Stromal cell of bone marrow (primary cell): ENCODE results near the gene EXOC6B.
A peak's percentile ranks its signal among the peaks of the same experiment; 100 is the strongest.
"Not testable (repeated sequence)": the region's sequence is repeated elsewhere in the genome, so short reads cannot be mapped to it uniquely, and the experiment has no call there.

Source experiments
- DNase-seq: peaks from one replicate; pipeline ENCODE4 v3.0.0-alpha.2; 2012; ENCODE audit warnings: low read depth

EXOC6B gene

DNA sequence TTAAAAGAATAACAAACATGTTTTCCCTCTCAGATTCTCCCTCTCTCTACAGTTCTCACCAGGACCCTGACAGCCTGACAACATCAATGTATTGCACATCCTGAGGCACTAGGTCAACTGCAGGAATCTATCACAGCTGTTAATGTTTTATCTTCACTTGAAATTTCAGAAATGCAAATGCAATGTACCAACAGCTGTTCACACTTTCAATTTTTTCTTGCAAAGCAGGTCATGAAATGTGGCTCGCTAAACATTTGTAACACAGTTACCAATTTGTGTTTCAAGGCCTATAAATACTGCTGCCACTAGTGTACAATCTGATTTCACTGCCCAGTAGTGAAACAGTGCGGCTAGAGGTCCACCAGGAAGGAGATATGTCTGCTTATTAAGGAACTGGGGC lies 147.8 kb downstream of the EXOC6B start:
- DNase-seq, result no peak

GRCh38 chr2:72676341-72677025 lies 149.3 kb downstream of the EXOC6B start:
- no peak for DNase-seq

- no peak for DNase-seq
Measured at GRCh38 chr2:72674982-72675915, 150.6 kb downstream of the EXOC6B start.

DNA sequence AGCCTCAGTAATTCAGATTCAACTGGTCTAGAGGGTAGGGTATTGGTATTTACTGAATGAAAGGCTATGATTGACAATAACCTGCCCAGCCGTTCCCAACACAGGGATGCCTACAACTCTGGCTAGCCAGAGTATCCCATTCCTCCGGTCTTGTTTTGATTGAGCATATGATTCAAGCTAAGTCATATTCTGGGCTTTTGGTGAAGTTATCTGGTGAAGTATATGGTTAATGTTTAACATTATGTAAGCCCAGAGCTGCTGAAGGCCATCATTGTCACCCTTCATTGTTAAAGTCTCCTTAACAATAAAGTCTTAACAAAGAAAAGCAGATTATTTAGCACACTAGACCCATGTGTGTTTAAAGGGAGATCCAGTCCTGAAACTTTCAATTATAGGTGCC lies 152.6 kb downstream of the EXOC6B start:
- no peak for DNase-seq

GRCh38 chr2:72669121-72669520 lies 156.7 kb downstream of the EXOC6B start:
- DNase-seq, result peak; percentile 84

- no peak for DNase-seq
Measured at GRCh38 chr2:72668647-72669046, 157.2 kb downstream of the EXOC6B start.

- DNase-seq, result no peak
Measured at GRCh38 chr2:72665448-72665847, 160.4 kb downstream of the EXOC6B start.

DNA sequence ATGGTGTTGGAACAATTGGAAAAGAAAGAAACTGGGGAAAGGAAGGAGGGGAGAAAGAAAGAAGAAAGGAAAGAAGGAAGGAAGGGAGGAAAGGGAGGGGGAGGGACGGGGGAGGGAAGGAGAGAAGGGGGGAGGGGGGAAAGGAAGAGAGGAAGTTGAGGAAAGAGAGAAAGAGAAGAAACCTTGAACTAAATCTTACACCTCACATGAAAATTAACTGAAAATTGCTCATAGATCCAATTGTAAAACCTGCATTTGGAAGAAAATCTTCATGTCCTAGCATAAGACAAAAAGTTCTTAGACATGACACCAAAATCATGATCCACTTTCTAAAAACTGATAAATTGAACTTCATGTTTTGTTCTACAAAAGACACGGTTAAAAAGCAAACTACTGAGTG lies 163.8 kb downstream of the EXOC6B start:
- DNase-seq, result no peak

- no peak for DNase-seq
Measured at GRCh38 chr2:72649810-72650209, 176.0 kb downstream of the EXOC6B start.

- not testable (repeated sequence) for DNase-seq
Measured at GRCh38 chr2:72641221-72641620, 184.6 kb downstream of the EXOC6B start.

DNA sequence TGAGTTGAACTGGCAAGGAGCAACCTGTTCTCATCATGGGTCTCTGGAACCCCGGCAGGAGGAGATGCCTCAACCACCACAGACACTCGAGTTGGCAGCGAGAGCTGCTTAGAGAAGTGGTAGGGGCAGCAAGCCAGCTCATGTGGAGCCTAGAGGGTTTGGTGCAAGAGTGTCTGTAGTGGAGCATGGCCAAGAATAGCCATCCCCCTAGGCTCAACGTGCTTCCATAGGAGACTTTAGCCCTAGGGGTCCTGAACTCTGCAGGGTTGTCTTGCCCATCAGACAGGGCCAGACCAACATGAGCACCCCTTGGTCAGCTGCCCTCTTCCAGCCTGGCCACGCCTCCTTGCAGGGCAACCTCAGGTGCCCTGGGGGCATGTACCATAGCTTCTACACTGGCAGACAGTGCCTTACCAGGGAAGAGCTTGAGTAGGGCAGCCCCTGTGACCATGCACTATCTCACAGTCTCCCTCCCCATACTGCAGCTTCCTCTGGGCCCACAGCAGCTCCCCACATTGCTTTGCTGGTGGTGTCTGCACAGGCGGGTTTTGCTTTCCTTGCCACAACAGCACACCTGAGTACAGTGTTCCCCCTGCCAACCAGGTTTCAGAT lies 187.1 kb downstream of the EXOC6B start:
- DNase-seq, result no peak

DNA sequence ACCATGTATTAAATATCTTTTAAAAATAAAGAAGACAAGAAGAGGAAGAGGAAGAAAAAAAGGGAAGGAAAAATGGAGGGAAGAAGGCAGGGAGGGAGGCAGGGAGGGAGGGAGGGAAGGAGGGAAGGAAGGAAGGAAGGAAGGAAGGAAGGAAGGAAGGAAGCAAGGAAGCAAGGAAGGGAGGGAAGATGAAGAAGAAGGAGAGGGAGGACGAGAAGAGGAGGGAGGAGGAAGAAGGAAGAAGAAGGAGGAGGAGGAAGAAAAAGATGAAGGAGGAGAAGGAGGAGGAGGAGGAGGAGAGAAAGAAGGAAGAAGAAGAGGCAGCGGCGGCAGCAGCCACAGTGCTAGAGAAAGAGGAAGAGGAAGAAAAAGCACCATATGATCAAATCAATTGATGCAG lies 189.6 kb downstream of the EXOC6B start:
- DNase-seq, result no peak

DNA sequence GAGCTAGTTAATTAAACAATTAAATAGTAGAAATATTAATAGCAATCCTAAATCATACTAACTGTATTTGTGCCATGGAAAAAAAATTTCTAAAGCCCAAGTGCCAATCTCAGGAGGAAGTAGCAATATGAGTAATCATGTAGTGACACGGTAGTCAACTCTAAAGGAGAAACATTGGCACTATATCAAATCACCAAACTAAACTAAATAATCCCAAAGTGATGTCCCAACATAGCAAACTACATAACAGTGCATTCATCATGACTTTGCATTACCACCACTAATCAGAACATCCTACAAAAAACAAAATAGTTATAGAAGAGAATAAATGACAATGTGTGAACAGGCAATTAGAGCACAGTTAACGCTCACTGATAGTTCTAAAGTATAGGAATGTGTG lies 195.1 kb downstream of the EXOC6B start:
- DNase-seq, result peak; percentile 46

DNA sequence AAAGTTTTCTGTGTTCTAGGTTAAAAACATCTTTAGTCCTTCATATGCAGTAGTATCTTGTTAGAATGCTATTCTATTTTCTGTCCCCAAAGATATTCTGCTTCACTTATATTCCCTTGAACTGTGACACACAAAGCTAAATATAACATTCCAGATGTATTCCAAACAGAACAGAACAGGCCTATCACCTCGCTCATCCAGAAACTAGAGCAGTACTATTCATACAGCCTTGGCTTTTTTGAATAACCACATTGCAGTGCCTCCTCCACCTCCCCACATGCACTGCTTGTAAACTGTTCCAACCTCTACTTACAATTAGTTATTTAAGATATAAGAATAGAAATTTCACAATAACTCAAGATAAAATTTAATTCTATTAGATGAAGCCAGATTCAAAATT lies 196.8 kb downstream of the EXOC6B start:
- DNase-seq, result no peak

- DNase-seq, result no peak
Measured at GRCh38 chr2:72627083-72627482, 198.8 kb downstream of the EXOC6B start.

- no peak for DNase-seq
Measured at GRCh38 chr2:72625366-72625765, 200.5 kb downstream of the EXOC6B start.

DNA sequence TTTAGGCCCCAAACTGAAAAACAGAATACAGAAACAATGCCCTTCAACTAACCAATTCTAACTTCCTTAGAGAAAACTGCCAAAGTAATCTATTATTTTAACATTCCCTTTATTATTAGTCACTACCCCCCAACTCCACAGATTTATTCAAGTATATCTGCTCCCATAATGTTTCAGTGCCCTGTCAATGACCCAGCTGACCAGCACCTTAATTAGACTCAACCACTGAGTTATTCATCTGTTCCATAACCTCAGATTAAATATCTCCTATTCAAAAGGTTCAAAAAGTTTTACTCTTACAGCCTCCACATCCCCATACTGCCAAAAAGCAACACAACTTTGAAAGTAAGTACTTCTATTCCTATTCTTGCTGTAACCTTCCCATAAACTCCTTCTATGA lies 202.4 kb downstream of the EXOC6B start:
- no peak for DNase-seq

DNA sequence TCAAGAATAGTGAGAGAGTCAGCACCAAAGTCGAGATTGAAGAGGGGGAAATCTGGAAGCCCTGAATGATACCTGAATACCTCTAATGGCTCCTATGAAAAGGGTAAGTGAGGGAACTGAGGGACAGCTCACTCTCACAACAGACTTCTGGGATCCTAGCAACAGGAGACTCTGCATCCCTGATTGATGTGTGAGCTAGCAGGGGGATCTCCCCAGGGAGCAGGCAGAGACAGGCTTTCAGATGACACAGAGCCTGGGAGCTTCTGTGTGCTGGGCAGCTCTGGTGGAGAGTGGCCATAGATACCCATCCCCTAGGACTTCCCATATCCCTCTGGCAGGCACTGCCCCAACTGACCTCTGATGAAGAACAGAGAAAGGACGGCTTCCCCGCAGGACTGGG lies 206.2 kb downstream of the EXOC6B start:
- DNase-seq, result no peak

DNA sequence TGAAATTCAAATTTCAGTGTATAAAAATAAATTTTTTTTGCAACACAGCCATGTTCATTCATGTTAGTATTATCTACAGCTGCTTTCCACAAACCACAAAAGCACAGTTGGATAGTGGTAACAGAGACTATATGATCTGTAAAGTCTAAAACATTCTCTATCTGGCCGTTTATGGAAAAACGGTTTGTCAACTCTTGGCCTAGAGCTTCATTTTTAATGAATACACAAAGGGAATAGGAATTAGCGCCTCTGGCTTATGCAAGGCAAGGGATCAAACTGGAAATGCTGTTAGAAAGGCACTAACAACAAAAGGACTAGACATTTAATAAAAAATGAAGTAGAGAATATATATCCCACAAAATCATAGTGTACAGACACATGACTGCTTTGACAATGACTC lies 211.9 kb downstream of the EXOC6B start:
- no peak for DNase-seq

GRCh38 chr2:72612614-72613160 lies 213.1 kb downstream of the EXOC6B start:
- no peak for DNase-seq

- DNase-seq, result no peak
Measured at GRCh38 chr2:72607189-72607588, 218.6 kb downstream of the EXOC6B start.

GRCh38 chr2:72605836-72606442 lies 219.9 kb downstream of the EXOC6B start:
- no peak for DNase-seq
